TTC549 (cell line): ENCODE measurements around the gene LTA4H.

Source experiments
- FAIRE-seq: peaks from 2 replicates; lab custom pipeline; 2012; peaks lifted over from hg19 to GRCh38; lab: Jason Lieb, UNC

Gene LTA4H

GRCh38 chr12:96057986-96058553 lies 22.7 kb upstream of the LTA4H start:
- no peak for FAIRE-seq

GRCh38 chr12:96056646-96057455 lies 21.5 kb upstream of the LTA4H start:
- no peak for FAIRE-seq

- no peak for FAIRE-seq
Observed at GRCh38 chr12:96054244-96054610, 18.8 kb upstream of the LTA4H start.

GRCh38 chr12:96053476-96054243 lies 18.3 kb upstream of the LTA4H start:
- no peak for FAIRE-seq

GRCh38 chr12:96051756-96052485 lies 16.5 kb upstream of the LTA4H start:
- no peak for FAIRE-seq

- FAIRE-seq, result no peak
Observed at GRCh38 chr12:96050139-96050538, 14.8 kb upstream of the LTA4H start.

GRCh38 chr12:96049101-96049500 lies 13.7 kb upstream of the LTA4H start:
- no peak for FAIRE-seq

- no peak for FAIRE-seq
Observed at GRCh38 chr12:96048393-96048969, 13.1 kb upstream of the LTA4H start.

GRCh38 chr12:96047229-96048211 lies 12.1 kb upstream of the LTA4H start:
- FAIRE-seq, result no peak

GRCh38 chr12:96046543-96047228 lies 11.3 kb upstream of the LTA4H start:
- no peak for FAIRE-seq

GRCh38 chr12:96045566-96045965 lies 10.2 kb upstream of the LTA4H start:
- FAIRE-seq, result no peak

GRCh38 chr12:96044943-96045290 lies 9.5 kb upstream of the LTA4H start:
- no peak for FAIRE-seq

- FAIRE-seq, result no peak
Observed at GRCh38 chr12:96044017-96044942, 8.9 kb upstream of the LTA4H start.

GRCh38 chr12:96041181-96041580 lies 5.8 kb upstream of the LTA4H start:
- no peak for FAIRE-seq

GRCh38 chr12:96040305-96041133 lies 5.1 kb upstream of the LTA4H start:
- no peak for FAIRE-seq

- FAIRE-seq, result no peak
Observed at GRCh38 chr12:96039516-96039915, 4.1 kb upstream of the LTA4H start.

GRCh38 chr12:96036765-96037455 lies 1.5 kb upstream of the LTA4H start:
- FAIRE-seq, result no peak
